Pons (tissue), 1 donor: ENCODE results near the gene ERCC4.
"Not testable (repeated sequence)": the region's sequence is repeated elsewhere in the genome, so short reads cannot be mapped to it uniquely, and the experiment has no call there.

Experiments
- DNase-seq: peaks from one replicate; pipeline ENCODE4 v3.0.0-alpha.2; 2016; ENCODE audit warnings: low spot score

ERCC4 gene

DNA sequence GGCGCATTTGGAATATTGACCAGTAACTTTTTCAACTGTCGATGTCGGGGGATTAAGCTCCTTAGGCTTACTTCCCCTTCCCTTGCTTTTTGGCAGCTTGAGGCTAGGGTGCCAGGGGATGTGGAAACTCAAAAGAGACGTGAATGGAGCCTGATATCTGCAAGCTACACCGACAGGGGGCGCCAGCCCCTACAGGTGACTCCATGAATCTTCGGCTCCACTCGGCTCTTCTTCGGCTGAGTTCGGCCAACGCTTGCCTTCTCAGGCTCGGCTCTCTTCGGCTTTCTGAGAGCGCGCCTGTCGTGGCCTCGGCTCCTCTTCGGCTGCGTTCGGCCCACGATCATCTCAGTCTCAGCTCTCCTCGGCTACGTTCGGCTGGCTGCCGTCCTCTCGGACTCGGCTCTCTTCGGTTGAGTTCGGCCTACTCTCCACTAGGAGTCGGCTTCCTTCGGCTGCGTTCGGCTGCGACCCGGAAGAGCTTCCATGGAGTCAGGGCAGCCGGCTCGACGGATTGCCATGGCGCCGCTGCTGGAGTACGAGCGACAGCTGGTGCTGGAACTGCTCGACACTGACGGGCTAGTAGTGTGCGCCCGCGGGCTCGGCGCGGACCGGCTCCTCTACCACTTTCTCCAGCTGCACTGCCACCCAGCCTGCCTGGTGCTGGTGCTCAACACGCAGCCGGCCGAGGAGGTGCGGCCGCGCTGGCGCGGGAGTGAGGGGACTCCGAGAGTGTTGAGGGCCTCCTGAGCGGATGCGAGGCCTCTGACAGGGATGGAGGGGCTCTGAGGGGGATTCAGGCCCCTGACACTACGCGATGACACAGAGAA, at the start of gene ERCC4:
TSS of gene ERCC4 (plus strand) at position 472 of the 827 bp plus-strand sequence. CDS start at position 484, 12 bp downstream.
- peak; percentile 99 for DNase-seq

DNA sequence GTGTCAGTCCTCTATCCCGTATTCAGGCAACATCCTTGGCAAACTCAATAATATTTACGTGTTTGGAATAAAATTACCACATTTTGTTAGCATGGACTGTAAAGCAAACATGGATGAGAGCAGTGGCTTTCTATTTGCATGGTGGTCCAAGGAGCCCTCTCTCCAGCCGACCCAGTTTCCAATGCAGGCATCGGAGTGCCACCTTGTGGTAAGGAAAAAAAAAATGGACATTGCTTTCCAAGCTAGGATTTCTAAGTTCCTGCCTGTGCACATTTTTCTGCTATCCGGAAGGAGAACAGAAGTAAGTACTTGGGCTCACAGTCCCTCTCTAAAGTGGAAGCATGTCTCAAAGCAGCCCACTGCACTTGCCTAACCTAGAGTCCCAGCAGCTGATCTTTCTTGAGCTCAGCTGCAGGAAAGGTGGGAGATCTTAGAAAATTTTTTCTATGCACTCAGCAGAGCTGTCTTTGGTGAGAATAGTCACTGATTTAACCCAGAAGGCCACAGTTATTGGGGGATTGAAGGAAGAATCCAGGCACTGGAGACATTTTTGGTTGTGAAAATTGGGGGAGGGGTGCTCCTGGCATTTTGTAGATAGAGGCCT, 46.0 kb upstream of the ERCC4 start:
- DNase-seq: peak; percentile 11

- DNase-seq: no peak
These were observed 44.2 kb upstream of the ERCC4 start for GRCh38 chr16:13875614-13876284.

DNA sequence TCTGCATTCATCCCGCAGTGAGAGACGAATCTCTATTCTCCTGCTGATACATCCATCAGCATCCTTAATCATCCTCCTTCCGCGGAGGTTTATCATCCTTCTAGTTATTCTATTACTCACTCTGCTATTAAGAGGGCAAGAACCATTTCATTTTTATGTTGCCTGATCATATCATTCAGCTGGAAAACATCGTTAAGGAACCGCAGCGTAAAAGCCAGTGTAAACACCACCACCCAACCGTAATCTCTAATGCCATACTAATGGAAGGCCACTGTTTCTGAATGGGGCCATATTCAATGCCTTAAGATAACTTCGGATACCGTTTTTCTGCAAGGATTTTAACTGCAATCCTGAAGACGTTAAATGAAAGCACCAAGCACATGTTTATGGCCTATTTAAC, 36.7 kb upstream of the ERCC4 start:
- no peak for DNase-seq

DNA sequence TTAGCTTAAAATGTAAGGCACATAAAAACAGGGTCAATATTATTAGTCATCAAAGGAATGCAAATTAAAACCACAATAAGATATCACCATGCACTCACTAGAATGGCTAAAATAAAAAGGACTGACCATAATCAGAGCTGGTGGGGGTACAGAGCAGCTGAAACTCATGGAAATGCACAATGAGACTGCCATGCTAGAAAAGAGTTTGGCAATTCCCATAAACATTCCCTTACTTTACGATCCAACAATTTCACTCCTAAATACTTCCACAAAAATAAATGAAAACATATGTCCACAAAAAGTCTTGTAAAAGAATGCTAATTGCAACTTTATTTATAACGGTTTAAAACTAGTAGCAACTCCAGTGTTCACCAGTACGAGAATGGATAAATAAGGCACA, 36.1 kb upstream of the ERCC4 start:
- no peak for DNase-seq

- no peak for DNase-seq
These were observed 34.3 kb upstream of the ERCC4 start for GRCh38 chr16:13885700-13886099.

DNA sequence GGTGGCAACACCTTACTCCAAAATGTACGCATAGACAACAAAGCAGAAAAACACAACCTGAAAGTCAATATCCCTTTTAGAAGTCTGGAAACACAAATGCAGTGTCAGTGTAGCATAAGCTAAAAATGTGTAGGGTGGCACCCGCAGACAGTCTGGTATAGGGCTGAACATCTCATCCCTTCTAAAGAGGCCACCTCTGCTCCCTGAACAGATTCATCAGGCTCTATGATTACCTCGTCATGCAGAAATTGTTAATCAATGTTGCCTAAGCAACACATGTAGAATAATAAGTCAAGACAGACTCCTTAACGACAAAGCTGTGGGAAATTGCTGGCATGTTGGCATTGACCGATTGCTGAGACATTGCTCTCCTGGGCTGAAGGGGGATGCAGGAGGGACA, 33.3 kb upstream of the ERCC4 start:
- DNase-seq: no peak

- not testable (repeated sequence) for DNase-seq
These were observed 30.6 kb upstream of the ERCC4 start for GRCh38 chr16:13889323-13889722.

GRCh38 chr16:13892301-13892700, 27.7 kb upstream of the ERCC4 start:
- no peak for DNase-seq

DNA sequence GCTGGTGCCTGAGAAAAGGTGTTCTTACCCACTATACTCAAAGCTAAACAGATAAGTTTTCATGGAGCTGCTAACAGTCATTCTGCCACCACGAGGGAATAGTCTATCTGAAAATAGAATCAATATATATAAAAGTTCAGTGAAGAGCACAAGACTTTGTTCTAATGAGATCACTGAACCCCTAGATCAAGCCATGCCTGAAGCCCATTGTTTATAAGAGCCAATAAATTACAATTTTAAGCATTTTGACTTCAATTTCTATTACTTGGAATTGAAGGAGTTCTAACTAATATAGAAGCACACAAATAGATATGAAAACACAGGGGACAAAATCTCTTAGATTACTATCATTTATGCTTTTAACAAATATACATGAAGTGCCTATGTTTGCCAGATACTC, 24.4 kb upstream of the ERCC4 start:
- DNase-seq: no peak

DNA sequence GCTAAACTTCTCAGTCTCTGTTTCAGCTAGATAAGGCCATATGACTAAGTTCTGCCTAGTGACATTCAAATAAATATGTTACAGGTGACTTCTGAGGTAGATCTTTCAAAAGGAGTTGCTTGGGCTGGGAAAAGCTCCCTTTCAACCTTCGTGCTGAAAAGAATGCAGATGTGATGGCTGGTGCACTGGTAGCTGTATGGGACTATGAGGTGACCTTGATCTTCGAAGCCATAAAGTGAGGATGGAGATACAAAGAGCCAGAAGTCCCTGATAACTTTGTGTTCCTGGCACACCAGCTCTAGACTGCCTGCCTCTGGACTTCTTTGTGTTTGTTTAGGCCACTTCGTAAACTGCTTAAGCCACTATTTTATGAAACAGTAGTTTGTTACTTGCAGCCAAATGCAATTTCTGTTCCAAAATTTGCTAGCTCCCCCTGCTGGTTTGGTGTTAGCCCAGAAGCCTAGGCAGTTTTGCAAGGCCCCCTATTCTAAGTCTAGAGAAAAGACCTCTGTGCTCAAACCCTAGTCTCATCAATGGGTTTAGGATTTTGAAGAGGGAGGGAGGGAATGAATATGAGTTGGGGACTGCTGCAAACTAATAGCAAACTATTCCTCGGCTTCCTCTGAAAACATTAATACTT, 23.3 kb upstream of the ERCC4 start:
- no peak for DNase-seq

DNA sequence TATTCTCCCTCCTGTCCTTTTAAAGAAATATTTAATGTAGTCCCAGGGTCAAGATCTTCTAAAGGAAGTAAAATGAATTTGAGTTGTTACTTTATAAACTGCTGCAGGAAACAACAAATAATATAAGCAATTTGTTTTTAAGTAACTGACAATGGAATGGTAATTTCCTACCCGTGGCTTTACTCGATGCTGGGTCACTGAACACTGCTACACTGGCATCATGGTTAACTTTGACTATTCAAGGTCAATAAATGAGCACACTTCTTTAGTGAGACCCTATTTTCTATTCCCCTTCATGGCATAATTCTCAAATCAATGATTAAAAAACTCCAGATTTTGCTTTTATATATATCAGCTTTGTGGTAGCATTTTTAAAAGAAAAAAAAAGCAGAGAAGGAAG, 22.1 kb upstream of the ERCC4 start:
- DNase-seq: no peak

GRCh38 chr16:13898233-13898632, 21.7 kb upstream of the ERCC4 start:
- no peak for DNase-seq

- DNase-seq: no peak
These were observed 17.9 kb upstream of the ERCC4 start for GRCh38 chr16:13902052-13902451.

GRCh38 chr16:13902677-13903076, 17.3 kb upstream of the ERCC4 start:
- DNase-seq: no peak

GRCh38 chr16:13904179-13904691, 15.7 kb upstream of the ERCC4 start:
- DNase-seq: no peak

GRCh38 chr16:13904822-13905221, 15.1 kb upstream of the ERCC4 start:
- DNase-seq: not testable (repeated sequence)

DNA sequence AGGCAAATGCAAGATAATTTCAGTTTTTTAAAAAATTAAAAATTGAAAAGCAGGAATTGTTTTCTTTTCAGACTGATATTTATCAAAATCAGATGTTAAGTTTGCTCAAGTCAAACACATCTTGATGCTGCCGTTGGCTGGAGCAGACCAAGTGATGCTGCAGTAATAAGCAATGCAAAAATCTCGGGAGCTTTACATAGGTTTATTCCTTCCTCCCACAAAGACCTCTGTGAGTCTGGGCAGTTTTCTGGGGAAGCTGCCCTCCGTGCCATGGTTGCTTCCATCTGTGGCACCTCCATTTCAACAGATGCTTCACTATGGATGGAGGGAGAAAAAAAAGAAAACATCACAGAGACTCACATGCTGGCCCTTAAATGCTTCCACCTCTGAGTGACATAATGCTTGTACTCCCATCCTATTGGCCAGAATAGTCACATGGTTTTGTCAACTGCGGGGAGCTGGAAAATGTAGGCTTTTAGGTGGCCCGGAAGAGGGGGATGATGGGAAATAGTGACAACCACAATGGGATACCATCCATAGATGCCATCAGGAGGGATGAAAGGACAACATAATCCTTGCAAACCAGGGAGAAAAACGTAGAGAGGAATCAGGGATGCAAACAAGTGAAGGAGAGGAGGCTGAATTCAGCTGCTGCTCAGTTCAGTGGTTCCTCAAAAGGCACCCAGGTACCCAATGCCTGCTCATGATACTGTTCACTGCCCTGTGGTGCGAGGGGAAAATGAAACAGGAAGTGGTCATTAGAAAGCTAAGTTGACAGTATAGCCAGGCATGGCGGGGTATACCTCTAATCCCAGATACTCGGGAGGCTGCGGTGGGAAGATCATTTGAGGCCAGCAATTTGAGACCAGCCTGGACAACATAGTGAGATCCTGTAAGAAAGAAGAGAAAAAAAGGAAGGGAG, 13.5 kb upstream of the ERCC4 start:
- no peak for DNase-seq

- DNase-seq: no peak
These were observed 12.5 kb upstream of the ERCC4 start for GRCh38 chr16:13907431-13907830.

GRCh38 chr16:13909069-13909468, 10.9 kb upstream of the ERCC4 start:
- DNase-seq: no peak

- peak; percentile 66 for DNase-seq
These were observed 10.1 kb upstream of the ERCC4 start for GRCh38 chr16:13909872-13910303.
